ENCODE results near the gene MKLN1. TPM values are rescaled to one million over a fixed set of nuclear protein-coding genes. Genes with fewer than 3 reads are reported as not detected.
A peak's percentile ranks its signal among the peaks of the same experiment; 100 is the strongest.

The MKLN1 gene
- total RNA-seq, 1 experiment from 2014 or later: 34.3 TPM

GRCh38 chr7:131522325-131522930, 194.8 kb downstream of the MKLN1 start:
- H3K36me3 Mint-ChIP-seq (ENCODE audit: insufficient read depth in 1 of 3, low read depth in 3 of 3): peaks cover 11 to 53% (median 40%) of the 10 kb centered on the region in 3 experiments; a peak in 6 of 7 replicates
- H3K4me1 Mint-ChIP-seq: peaks cover 75 to 87% of the 10 kb centered on the region in 2 experiments
- H3K79me1 ChIP-seq (ENCODE audit: insufficient read depth, low read depth, low read length, poor library complexity, severe bottlenecking): peaks cover 3% of the 10 kb centered on the region
- no peak overlapping the region for H2BK5ac ChIP-seq (ENCODE audit: insufficient read length, low read length)
- H3K27ac ChIP-seq (ENCODE audit: insufficient read length, low read depth, low read length): no peak overlapping the region
- H3K14ac ChIP-seq (ENCODE audit: insufficient read depth, low read length): no peak overlapping the region
- H4K5ac ChIP-seq (ENCODE audit: insufficient read length, low read depth, low read length): no peak overlapping the region
- H3K79me2 ChIP-seq (ENCODE audit: insufficient read depth, low read length): peaks cover 80% of the 10 kb centered on the region
- no peaks in the 10 kb centered on the region for H3K23me2 ChIP-seq (ENCODE audit: insufficient read length, low read depth, low read length, poor library complexity, severe bottlenecking)
- H3K18ac ChIP-seq (ENCODE audit: insufficient read length, low read depth, low read length): no peak overlapping the region
- peak overlapping the region in 1 of 2 experiments; percentile 12; a peak in 1 of 5 replicates for H3K4me3 Mint-ChIP-seq
- H3K4me2 ChIP-seq (ENCODE audit: insufficient read depth, insufficient read length, low read length): no peak overlapping the region
- peak overlapping the region in 2 of 3 experiments; percentile 79 to 84; a peak in 2 of 7 replicates for H3K27ac Mint-ChIP-seq
- H3K9me3 Mint-ChIP-seq: no peaks in the 10 kb centered on the region
- no peaks in the 10 kb centered on the region for H3K27me3 Mint-ChIP-seq (ENCODE audit: low read depth)
- H3K23ac ChIP-seq (ENCODE audit: insufficient read length, low read depth, low read length): no peak overlapping the region
- H4K8ac ChIP-seq (replicated peaks; ENCODE audit: insufficient read length, low read depth, low read length): no peak overlapping the region
- no peak overlapping the region for H3T11ph ChIP-seq (ENCODE audit: low read length)
- no peaks in the 10 kb centered on the region for H4K20me1 ChIP-seq (ENCODE audit: control insufficient read depth, insufficient read depth, insufficient read length)
- DNase-seq: no peak
- H3K56ac ChIP-seq (ENCODE audit: insufficient read length, low read depth, low read length): no peak overlapping the region
- H2AK5ac ChIP-seq (ENCODE audit: insufficient read length, low read length): no peak overlapping the region
- no peak overlapping the region for H2BK12ac ChIP-seq (ENCODE audit: insufficient read length, low read depth, low read length)
- no peaks in the 10 kb centered on the region for H3K27me3 ChIP-seq (ENCODE audit: insufficient read depth, low read length)
- no peak overlapping the region for H2BK20ac ChIP-seq (ENCODE audit: low read depth, low read length, poor library complexity, severe bottlenecking)
- H3K9me3 ChIP-seq (ENCODE audit: control insufficient read depth, low read depth, low read length): no peaks in the 10 kb centered on the region
- H2AFZ ChIP-seq (ENCODE audit: low read length): no peak overlapping the region
- no CpG with 5 or more reads among the region's 11 CpGs for WGBS (ENCODE audit: extremely low coverage, insufficient read length, low lambda C conversion rate)
- peaks cover 14% of the 10 kb centered on the region; the same call in 1 of the 2 replicates for H3K4me1 ChIP-seq (ENCODE audit: insufficient read depth, low read length)
- no peak overlapping the region for H2BK15ac ChIP-seq (ENCODE audit: low read depth, low read length)
- H3K4ac ChIP-seq (ENCODE audit: low read depth, low read length): no peak overlapping the region
- TF ChIP-seq, protein P1, sequence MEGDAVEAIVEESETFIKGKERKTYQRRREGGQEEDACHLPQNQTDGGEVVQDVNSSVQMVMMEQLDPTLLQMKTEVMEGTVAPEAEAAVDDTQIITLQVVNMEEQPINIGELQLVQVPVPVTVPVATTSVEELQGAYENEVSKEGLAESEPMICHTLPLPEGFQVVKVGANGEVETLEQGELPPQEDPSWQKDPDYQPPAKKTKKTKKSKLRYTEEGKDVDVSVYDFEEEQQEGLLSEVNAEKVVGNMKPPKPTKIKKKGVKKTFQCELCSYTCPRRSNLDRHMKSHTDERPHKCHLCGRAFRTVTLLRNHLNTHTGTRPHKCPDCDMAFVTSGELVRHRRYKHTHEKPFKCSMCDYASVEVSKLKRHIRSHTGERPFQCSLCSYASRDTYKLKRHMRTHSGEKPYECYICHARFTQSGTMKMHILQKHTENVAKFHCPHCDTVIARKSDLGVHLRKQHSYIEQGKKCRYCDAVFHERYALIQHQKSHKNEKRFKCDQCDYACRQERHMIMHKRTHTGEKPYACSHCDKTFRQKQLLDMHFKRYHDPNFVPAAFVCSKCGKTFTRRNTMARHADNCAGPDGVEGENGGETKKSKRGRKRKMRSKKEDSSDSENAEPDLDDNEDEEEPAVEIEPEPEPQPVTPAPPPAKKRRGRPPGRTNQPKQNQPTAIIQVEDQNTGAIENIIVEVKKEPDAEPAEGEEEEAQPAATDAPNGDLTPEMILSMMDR (conservative IDR thresholded peaks at IDR 0.05): no peak
- H3K9ac ChIP-seq (ENCODE audit: extremely low read depth, insufficient read length, low read length): no peak overlapping the region
- no peak overlapping the region for H4K91ac ChIP-seq (ENCODE audit: insufficient read length, low read depth, low read length)
- H2BK120ac ChIP-seq (ENCODE audit: low read depth, low read length, poor library complexity, severe bottlenecking): no peak overlapping the region
